A549 (cell line): ENCODE results near the gene SNX5. TPM values are rescaled to one million over a fixed set of nuclear protein-coding genes. Genes with fewer than 3 reads are reported as not detected.

Source experiments
- ATAC-seq, 2 experiments: fragments of 200-7000 bp in 1 of 2; fragments of >200 bp in 1 of 2; cut with Nextera tagmentation in 1 of 2; cut with Tn5 transposase in 1 of 2; 3 replicates each; pipeline versions ENCODE4 v1.8.0 to v1.9.1; 2018 to 2020; ENCODE audit warnings: mild to moderate bottlenecking in 1 of 2, moderate library complexity in 1 of 2
- CTCF ChIA-PET: fragments of 300-600 bp; sonication (Branson Sonifier 250); formaldehyde crosslinking; extraction: SDS; loops from one replicate; lab custom pipeline; 2021; ENCODE audit warnings: antibody characterized with exemption, inconsistent platforms; lab: Yijun Ruan, JAX
- POLR2A ChIA-PET: fragments of 350-600 bp; formaldehyde crosslinking; extraction: SDS; loops from one replicate; lab custom pipeline; 2021; ENCODE audit warnings: antibody characterized with exemption, inconsistent platforms; lab: Yijun Ruan, JAX
- DNase-seq, 2 experiments: peaks; one replicate each; pipeline versions ENCODE4 v3.0.0 to v3.0.0-alpha.2; 2011 to 2016; ENCODE audit warnings: low read depth in 1 of 2, low spot score in 1 of 2
- FAIRE-seq: peaks from 2 replicates; lab custom pipeline; 2011; peaks lifted over from hg19 to GRCh38; lab: Jason Lieb, UNC
- H3K27ac ChIP-seq, 2 experiments: fragments of >200 bp; sonication (Bioruptor Twin); formaldehyde crosslinking; 3 replicates each; pipeline ENCODE4 v1.5.1; 2016 to 2017
- H3K4me1 ChIP-seq: fragments of >200 bp; sonication (Bioruptor Twin); formaldehyde crosslinking; 3 replicates; pipeline ENCODE4 v1.6.1; 2016
- H3K4me2 ChIP-seq: fragments of >200 bp; sonication (Bioruptor Twin); formaldehyde crosslinking; 3 replicates; pipeline ENCODE4 v1.6.1; 2016
- H3K4me3 ChIP-seq: fragments of >200 bp; sonication (Bioruptor Twin); formaldehyde crosslinking; 3 replicates; pipeline ENCODE4 v1.5.1; 2016
- H3K9me3 ChIP-seq: fragments of >200 bp; sonication (Bioruptor Twin); formaldehyde crosslinking; 3 replicates; pipeline ENCODE4 v1.6.1; 2016
- BHLHE40 ChIP-seq: IDR thresholded peaks from 2 replicates; pipeline ENCODE4 v1.6.1; 2012; ENCODE audit warnings: low read depth, low read length, inconsistent platforms
- CBX8 ChIP-seq: fragments of 200-600 bp; sonication (generic); IDR thresholded peaks from 2 replicates; pipeline ENCODE4 v1.6.1; 2016
- CEBPB ChIP-seq, 2 experiments: fragments of >200 bp in 1 of 2; sonication (Bioruptor Twin) in 1 of 2; formaldehyde crosslinking in 1 of 2; IDR thresholded peaks; 2 replicates each; pipeline ENCODE4 v1.6.1; 2012 to 2016
- CHD2 ChIP-seq: fragments of 150-350 bp; IDR thresholded peaks from 2 replicates; pipeline ENCODE4 v1.6.1; 2014; ENCODE audit warnings: low read length; ENCODE audit not compliant: partially characterized antibody
- CHD4 ChIP-seq: fragments of 200-600 bp; sonication (generic); IDR thresholded peaks from 2 replicates; pipeline ENCODE4 v1.6.1; 2016; ENCODE audit warnings: antibody characterized with exemption, mild to moderate bottlenecking, borderline replicate concordance
- EHF ChIP-seq: fragments of 250-450 bp; sonication (Bioruptor Pico); IDR thresholded peaks from 2 replicates; pipeline ENCODE4 v1.5.0; 2020; ENCODE audit warnings: mild to moderate bottlenecking
- EHMT2 ChIP-seq: fragments of 200-600 bp; sonication (generic); IDR thresholded peaks from 2 replicates; pipeline ENCODE4 v1.6.1; 2016; ENCODE audit warnings: antibody characterized with exemption, low read depth, mild to moderate bottlenecking, moderate library complexity
- FOSL2 ChIP-seq, 2 experiments: fragments of 450-650 bp in 1 of 2; fragments of >200 bp in 1 of 2; sonication (Bioruptor Twin) in 1 of 2; formaldehyde crosslinking; IDR thresholded peaks; 2 replicates each; pipeline versions ENCODE4 v1.5.0 to v1.6.1; 2016 to 2020; ENCODE audit warnings: mild to moderate bottlenecking in 1 of 2, moderate library complexity in 1 of 2
- FOXS1 ChIP-seq: fragments of 250-450 bp; sonication (Bioruptor Pico); IDR thresholded peaks from 2 replicates; pipeline ENCODE4 v1.5.0; 2020; ENCODE audit warnings: mild to moderate bottlenecking, moderate library complexity
- HDAC2 ChIP-seq: fragments of 200-600 bp; sonication (generic); IDR thresholded peaks from 2 replicates; pipeline ENCODE4 v1.6.1; 2016
- HEYL ChIP-seq: fragments of 250-450 bp; sonication (Bioruptor Pico); IDR thresholded peaks from 2 replicates; pipeline ENCODE4 v1.8.0; 2021; ENCODE audit warnings: mild to moderate bottlenecking, moderate library complexity
- HOXB5 ChIP-seq: fragments of 250-450 bp; sonication (Bioruptor Pico); IDR thresholded peaks from 2 replicates; pipeline ENCODE4 v1.5.0; 2020; ENCODE audit warnings: mild to moderate bottlenecking, moderate library complexity
- JUNB ChIP-seq: fragments of >200 bp; sonication (Bioruptor Twin); formaldehyde crosslinking; IDR thresholded peaks from 2 replicates; pipeline ENCODE4 v1.6.1; 2016
- MAFK ChIP-seq: fragments of 450-650 bp; IDR thresholded peaks from 2 replicates; pipeline ENCODE4 v1.6.1; 2014; ENCODE audit not compliant: partially characterized antibody
- MAZ ChIP-seq: fragments of 150-350 bp; IDR thresholded peaks from 2 replicates; pipeline ENCODE4 v1.6.1; 2014; ENCODE audit warnings: antibody characterized with exemption, low read depth, low read length, borderline replicate concordance
- NFE2L2 ChIP-seq: fragments of 150-350 bp; conservative IDR thresholded peaks from 2 replicates; pipeline ENCODE4 v1.6.1; 2014; ENCODE audit warnings: low read length
- NPAS2 ChIP-seq: fragments of 250-450 bp; sonication (Bioruptor Pico); IDR thresholded peaks from 2 replicates; pipeline ENCODE4 v1.8.0; 2022; ENCODE audit warnings: mild to moderate bottlenecking, moderate library complexity, borderline replicate concordance
- NR3C1 ChIP-seq: fragments of >200 bp; sonication (Bioruptor Twin); formaldehyde crosslinking; IDR thresholded peaks from 3 replicates; pipeline ENCODE4 v1.6.1; 2017
- PHF8 ChIP-seq: fragments of 200-600 bp; sonication (generic); IDR thresholded peaks from 2 replicates; pipeline ENCODE4 v1.6.1; 2016; ENCODE audit warnings: low read depth, mild to moderate bottlenecking, antibody characterized with exemption, moderate library complexity, borderline replicate concordance
- RAD21 ChIP-seq, 2 experiments: fragments of >200 bp in 1 of 2; sonication (Bioruptor Twin) in 1 of 2; formaldehyde crosslinking in 1 of 2; IDR thresholded peaks in 1 of 2; conservative IDR thresholded peaks in 1 of 2; 2 replicates in 1 of 2; 3 replicates in 1 of 2; pipeline ENCODE4 v1.6.1; 2012 to 2018; ENCODE audit warnings: inconsistent platforms in 1 of 2
- RARB ChIP-seq: fragments of 250-450 bp; sonication (Bioruptor Pico); IDR thresholded peaks from 2 replicates; pipeline ENCODE4 v1.8.0; 2021; ENCODE audit warnings: mild to moderate bottlenecking, moderate library complexity
- RCOR1 ChIP-seq: fragments of 150-350 bp; IDR thresholded peaks from 2 replicates; pipeline ENCODE4 v1.6.1; 2014; ENCODE audit warnings: antibody characterized with exemption, low read length, low read depth
- RFX5 ChIP-seq: fragments of 450-650 bp; IDR thresholded peaks from 2 replicates; pipeline ENCODE4 v1.7.1; 2014; ENCODE audit warnings: antibody characterized with exemption, mild to moderate bottlenecking, moderate library complexity
- RNF2 ChIP-seq: fragments of 200-600 bp; sonication (generic); IDR thresholded peaks from 2 replicates; pipeline ENCODE4 v1.6.1; 2016; ENCODE audit warnings: low read depth, mild to moderate bottlenecking, antibody characterized with exemption, moderate library complexity, borderline replicate concordance
- TFCP2L1 ChIP-seq: fragments of 250-450 bp; sonication (Bioruptor Pico); IDR thresholded peaks from 2 replicates; pipeline ENCODE4 v1.5.0; 2021; ENCODE audit warnings: mild to moderate bottlenecking
- ZC3H11A ChIP-seq: fragments of 450-650 bp; IDR thresholded peaks from 2 replicates; pipeline ENCODE4 v1.6.1; 2014; ENCODE audit warnings: antibody characterized with exemption, mild to moderate bottlenecking
- ZNF302 ChIP-seq: fragments of 250-450 bp; sonication (Bioruptor Pico); IDR thresholded peaks from 2 replicates; pipeline ENCODE4 v1.9.0; 2021; ENCODE audit warnings: inconsistent platforms, mild to moderate bottlenecking, moderate library complexity
- WGBS: methylation state at CpG from one replicate; pipeline ENCODE4 v1.1.6; 2017; ENCODE audit errors: missing lambda C conversion rate; 5-methylcytosine and 5-hydroxymethylcytosine counted together
- polyA plus RNA-seq, 4 experiments: library from polyadenylated mRNA; depleted of rRNA in 3 of 4; stranded (reverse); fragments of >200 nt; fragmentation: RNase III in 1 of 4; extraction: RNeasy Plus Mini Kit Qiagen cat#74134 plus additional on column Dnase treatment in 1 of 4; gene quantifications; 2 replicates in 3 of 4; 3 replicates in 1 of 4; pipeline ENCODE4 v1.2.3, GENCODE V29; 2011 to 2017
- TF ChIP-seq, protein P1 (sequence below): IDR thresholded peaks from 2 replicates; pipeline ENCODE4 v1.6.1; 2012; ENCODE audit warnings: low read depth, borderline replicate concordance
- TF ChIP-seq, protein P2 (sequence below): IDR thresholded peaks from 2 replicates; pipeline ENCODE4 v1.6.1; 2012
- TF ChIP-seq, protein P3 (sequence below): fragments of 250-450 bp; sonication (Bioruptor Pico); IDR thresholded peaks from 2 replicates; pipeline ENCODE4 v1.5.0; 2020; ENCODE audit warnings: low read depth, mild to moderate bottlenecking, moderate library complexity

The SNX5 gene
- polyA plus RNA-seq, 2 of the 4 experiments (the other 2 are of a cell fraction), result 225 to 342 TPM

DNA sequence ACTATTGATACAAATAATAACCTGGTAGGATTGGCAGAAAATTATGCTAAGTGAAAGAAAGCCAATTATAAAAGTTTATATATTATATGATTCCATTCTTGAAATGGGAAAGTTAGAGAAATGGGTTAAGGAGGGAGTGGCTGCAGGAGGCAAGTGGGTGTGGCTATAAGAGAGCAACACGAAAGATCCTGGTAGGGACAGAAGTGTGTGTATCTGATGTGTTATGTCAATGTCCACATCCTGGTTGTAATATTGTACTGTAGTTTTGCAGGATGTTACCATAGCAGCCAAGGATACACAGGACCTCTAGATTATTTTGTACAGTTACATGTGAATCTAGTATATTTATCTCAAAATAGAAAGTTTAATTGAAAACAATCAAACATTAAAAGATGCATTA lies 46.8 kb downstream of the SNX5 start:
- H3K27ac ChIP-seq, result no peak overlapping the region
- peak in 1 of 2 experiments; percentile 52; a peak in 2 of 6 replicates for ATAC-seq
- ChIA-PET POLR2A (no interaction called here), CTCF (interaction anchor here (0.6 kb wide), 1 partner anchor 107 kb away, joined by 3 read pairs; no protein-coding TSS in a partner anchor)
- FAIRE-seq, result no peak
- WGBS, result 15% methylated on average over 1 of the region's 1 CpG
- no peak overlapping the region for H3K4me2 ChIP-seq
- DNase-seq, result no peak
- no peaks in the 10 kb centered on the region for H3K4me1 ChIP-seq
- no peak overlapping the region for H3K4me3 ChIP-seq
- H3K9me3 ChIP-seq, result no peaks in the 10 kb centered on the region
- TF ChIP-seq RFX5 (no peak), FOXS1 (CRISPR knock-in tag) (no peak), ZC3H11A (no peak), NPAS2 (CRISPR knock-in tag) (no peak), JUNB (no peak), NR3C1 (no peak), CEBPB (IDR thresholded peaks at IDR 0.05) (no peak), TFCP2L1 (no peak), HDAC2 (no peak), CHD2 (no peak), RARB (no peak), MAFK (no peak), RNF2 (no peak), MAZ (no peak), RCOR1 (no peak), EHF (CRISPR knock-in tag) (no peak), CHD4 (no peak), EHMT2 (no peak)
- TF ChIP-seq, protein P1, sequence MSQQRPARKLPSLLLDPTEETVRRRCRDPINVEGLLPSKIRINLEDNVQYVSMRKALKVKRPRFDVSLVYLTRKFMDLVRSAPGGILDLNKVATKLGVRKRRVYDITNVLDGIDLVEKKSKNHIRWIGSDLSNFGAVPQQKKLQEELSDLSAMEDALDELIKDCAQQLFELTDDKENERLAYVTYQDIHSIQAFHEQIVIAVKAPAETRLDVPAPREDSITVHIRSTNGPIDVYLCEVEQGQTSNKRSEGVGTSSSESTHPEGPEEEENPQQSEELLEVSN, result no peak
- TF ChIP-seq, protein P2, sequence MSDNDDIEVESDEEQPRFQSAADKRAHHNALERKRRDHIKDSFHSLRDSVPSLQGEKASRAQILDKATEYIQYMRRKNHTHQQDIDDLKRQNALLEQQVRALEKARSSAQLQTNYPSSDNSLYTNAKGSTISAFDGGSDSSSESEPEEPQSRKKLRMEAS, result no peak

DNA sequence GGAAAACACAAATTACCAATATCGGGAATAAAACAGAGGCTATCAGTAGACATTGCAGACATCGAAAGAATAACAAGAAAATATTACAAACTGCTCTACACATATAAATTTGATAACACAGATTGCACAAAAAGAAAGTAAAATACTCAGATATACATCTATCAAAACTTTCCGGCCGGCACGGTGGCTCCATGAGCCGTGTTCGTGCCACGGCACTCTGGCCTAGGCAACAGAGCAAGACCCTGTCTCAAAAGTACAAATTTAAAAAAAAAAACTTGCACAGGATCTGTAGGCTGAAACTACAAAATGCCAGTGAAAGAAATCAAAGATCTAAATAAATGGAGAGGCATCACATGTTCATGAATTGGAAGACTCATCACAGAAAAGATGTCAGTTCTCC lies 49.4 kb downstream of the SNX5 start:
- DNase-seq (no peak), FAIRE-seq (peak; percentile 74), ATAC-seq (no peak)
- POLR2A ChIA-PET, result no interaction called here
- Histone ChIP-seq H3K4me3 (no peak overlapping the region), H3K27ac (no peak overlapping the region), H3K4me1 (no peaks in the 10 kb centered on the region), H3K4me2 (no peak overlapping the region), H3K9me3 (no peaks in the 10 kb centered on the region)
- 82% methylated on average over 8 of the region's 8 CpGs for WGBS
- CTCF ChIA-PET, result no interaction called here
- TF ChIP-seq CHD2 (no peak), BHLHE40 (no peak), HEYL (CRISPR knock-in tag) (no peak), CBX8 (no peak), HOXB5 (no peak), EHF (CRISPR knock-in tag) (no peak), ZNF302 (CRISPR knock-in tag) (no peak), PHF8 (no peak), CEBPB (IDR thresholded peaks at IDR 0.05) (no peak), RAD21 (conservative IDR thresholded peaks at IDR 0.05 in 1 of 2, IDR thresholded peaks at IDR 0.05 in 1 of 2) (no peak), RCOR1 (no peak), NFE2L2 (no peak), FOSL2 (IDR thresholded peaks at IDR 0.05) (no peak), FOSL2 (CRISPR knock-in tag; IDR thresholded peaks at IDR 0.05) (no peak)
- TF ChIP-seq, protein P3, sequence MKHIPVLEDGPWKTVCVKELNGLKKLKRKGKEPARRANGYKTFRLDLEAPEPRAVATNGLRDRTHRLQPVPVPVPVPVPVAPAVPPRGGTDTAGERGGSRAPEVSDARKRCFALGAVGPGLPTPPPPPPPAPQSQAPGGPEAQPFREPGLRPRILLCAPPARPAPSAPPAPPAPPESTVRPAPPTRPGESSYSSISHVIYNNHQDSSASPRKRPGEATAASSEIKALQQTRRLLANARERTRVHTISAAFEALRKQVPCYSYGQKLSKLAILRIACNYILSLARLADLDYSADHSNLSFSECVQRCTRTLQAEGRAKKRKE (CRISPR knock-in tag), result no peak
